GM19372 (cell line): ENCODE data around the gene TUBB4A.

ENCODE experiments used
- ATAC-seq: cut with Tn5 transposase; IDR thresholded peaks from one replicate; pipeline ENCODE4 v1.9.1; 2021; ENCODE audit warnings: mild to moderate bottlenecking, low read depth, moderate library complexity; ENCODE audit not compliant: unreplicated experiment

Gene TUBB4A

DNA sequence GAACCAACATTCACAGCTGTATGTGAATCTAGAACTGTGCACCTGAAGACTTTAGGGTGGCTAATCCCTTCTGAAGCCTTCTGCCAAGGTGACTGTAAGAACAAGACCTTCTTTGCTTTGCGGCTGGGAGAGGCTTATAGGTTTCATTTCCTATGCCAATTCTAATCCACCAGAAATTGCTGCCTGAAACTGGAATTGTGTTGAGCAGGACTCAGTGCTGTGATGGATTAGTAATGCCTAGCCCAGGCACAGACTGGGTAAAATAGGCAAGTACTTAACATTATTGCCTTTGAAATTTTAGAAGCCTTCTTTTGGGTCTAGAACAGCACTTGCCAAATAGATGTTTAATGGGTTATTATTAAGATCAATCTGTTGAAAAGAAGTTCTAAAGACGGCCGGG, 54.1 kb downstream of the TUBB4A start:
- no peak for ATAC-seq

DNA sequence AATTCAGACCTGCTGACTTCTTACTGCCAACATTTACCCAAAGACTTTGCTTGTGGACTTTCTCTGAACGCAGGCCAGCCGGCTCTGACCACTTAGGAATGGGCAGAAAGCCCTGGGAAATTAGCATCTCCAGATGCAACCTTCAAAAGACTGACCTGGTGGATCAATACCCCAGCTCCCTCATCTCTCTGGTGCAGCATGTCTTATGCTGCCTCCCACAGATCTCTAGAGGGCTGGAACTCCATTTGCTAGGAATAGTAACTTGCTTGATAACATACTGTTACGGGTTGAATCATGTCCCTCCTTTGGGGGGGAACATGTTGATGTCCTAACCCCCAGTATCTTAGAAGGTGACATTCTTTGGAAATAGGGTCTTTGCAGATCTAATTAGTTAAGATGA, 55.7 kb downstream of the TUBB4A start:
- no peak for ATAC-seq
